Measurements from ENCODE around the gene MRTFA. TPM values are rescaled to one million over a fixed set of nuclear protein-coding genes. Genes with fewer than 3 reads are reported as not detected.

Gene MRTFA
- total RNA-seq, 1 donor from 2014 or later: 105 TPM

DNA sequence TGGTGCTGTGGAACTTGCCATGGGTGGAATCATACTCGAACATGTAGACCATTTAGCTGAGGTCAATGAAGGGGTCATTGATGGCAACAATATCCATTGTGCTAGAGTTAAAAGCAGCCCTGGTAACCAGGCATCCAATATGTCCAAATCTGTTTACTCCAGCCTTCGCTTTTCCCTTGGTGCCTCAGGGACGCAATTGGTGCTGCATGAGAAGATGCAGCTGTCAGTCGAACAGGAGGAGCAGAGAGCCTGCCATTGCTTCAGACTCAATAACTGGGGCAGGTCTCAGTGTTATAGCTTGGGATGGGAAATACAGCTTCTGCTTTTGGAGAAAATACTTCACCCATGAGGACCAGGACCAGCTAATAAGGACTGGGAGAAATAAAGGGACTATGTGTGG is 37.8 kb upstream of the MRTFA start:
- Mint-ChIP-seq H3K4me1 (peaks cover 3% of the 10 kb centered on the region), H3K27me3 (ENCODE audit: low read depth) (no peaks in the 10 kb centered on the region), H3K4me3 (no peak overlapping the region), H3K36me3 (no peaks in the 10 kb centered on the region), H3K9me3 (peaks cover 4% of the 10 kb centered on the region), H3K27ac (no peak overlapping the region)
- DNase-seq (ENCODE audit: low spot score in 2 of 2, unreplicated experiment in 2 of 2): no peak
- TF ChIP-seq, protein P1, sequence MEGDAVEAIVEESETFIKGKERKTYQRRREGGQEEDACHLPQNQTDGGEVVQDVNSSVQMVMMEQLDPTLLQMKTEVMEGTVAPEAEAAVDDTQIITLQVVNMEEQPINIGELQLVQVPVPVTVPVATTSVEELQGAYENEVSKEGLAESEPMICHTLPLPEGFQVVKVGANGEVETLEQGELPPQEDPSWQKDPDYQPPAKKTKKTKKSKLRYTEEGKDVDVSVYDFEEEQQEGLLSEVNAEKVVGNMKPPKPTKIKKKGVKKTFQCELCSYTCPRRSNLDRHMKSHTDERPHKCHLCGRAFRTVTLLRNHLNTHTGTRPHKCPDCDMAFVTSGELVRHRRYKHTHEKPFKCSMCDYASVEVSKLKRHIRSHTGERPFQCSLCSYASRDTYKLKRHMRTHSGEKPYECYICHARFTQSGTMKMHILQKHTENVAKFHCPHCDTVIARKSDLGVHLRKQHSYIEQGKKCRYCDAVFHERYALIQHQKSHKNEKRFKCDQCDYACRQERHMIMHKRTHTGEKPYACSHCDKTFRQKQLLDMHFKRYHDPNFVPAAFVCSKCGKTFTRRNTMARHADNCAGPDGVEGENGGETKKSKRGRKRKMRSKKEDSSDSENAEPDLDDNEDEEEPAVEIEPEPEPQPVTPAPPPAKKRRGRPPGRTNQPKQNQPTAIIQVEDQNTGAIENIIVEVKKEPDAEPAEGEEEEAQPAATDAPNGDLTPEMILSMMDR (IDR thresholded peaks at IDR 0.05; ENCODE audit: unreplicated experiment): no peak

DNA sequence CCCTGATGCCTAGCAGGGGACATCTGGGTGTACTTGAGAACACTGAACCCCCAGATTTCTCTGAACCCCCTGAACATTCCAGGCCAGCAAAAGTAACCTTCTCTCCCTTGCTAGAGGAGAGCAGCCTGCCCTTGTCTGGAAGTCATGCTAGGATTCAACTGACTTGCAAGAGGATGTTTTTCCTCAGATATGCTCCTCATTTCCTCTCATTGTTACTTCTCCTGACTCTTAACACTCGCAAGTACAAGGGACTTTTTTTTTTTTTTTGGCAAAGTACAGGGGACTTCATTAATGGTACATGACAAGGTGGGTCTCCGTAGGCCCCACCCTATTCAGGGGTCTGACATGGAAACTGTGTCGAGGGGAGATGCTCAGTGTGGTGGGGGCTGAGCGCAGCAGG is 36.5 kb upstream of the MRTFA start:
- Mint-ChIP-seq H3K4me1 (peaks cover 4% of the 10 kb centered on the region), H3K27ac (no peak overlapping the region), H3K9me3 (peaks cover 4% of the 10 kb centered on the region), H3K27me3 (ENCODE audit: low read depth) (no peaks in the 10 kb centered on the region), H3K4me3 (no peak overlapping the region), H3K36me3 (no peaks in the 10 kb centered on the region)
- no peak for DNase-seq (ENCODE audit: low spot score in 2 of 2, unreplicated experiment in 2 of 2)
- TF ChIP-seq, protein P1 (IDR thresholded peaks at IDR 0.05; ENCODE audit: unreplicated experiment): no peak

DNA sequence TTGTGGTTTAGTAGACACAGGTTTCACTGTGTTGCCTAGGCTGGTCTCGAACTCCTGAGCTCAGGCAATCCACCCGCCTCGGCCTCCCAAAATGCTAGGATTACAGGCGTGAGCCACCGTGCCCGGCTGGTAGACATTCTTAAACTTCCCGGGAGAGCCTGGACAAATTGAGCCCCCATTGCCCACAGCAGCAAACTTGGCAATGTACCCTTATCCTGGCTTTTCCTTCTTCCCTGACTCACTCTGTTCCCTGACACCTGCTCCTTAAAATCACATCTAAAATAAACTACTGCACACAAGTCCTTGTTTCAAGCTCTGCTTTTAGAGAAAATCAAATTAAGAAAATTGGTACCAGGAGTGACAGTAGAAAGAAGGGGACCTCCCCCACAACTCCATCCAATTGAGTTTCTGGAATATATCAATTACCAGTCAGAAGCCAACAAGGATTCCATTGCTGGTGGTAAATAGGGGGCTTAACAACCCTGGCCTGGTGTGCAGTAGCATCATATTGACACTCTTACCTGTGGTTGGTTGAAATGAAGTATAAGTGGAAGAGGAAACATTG is 35.4 kb upstream of the MRTFA start:
- TF ChIP-seq, protein P1 (IDR thresholded peaks at IDR 0.05; ENCODE audit: unreplicated experiment): no peak
- no peak overlapping the region for H3K27ac Mint-ChIP-seq
- H3K36me3 Mint-ChIP-seq: no peaks in the 10 kb centered on the region
- DNase-seq (ENCODE audit: low spot score in 2 of 2, unreplicated experiment in 2 of 2): no peak
- H3K27me3 Mint-ChIP-seq (ENCODE audit: low read depth): no peaks in the 10 kb centered on the region
- H3K9me3 Mint-ChIP-seq: peaks cover 4% of the 10 kb centered on the region
- H3K4me3 Mint-ChIP-seq: no peak overlapping the region
- H3K4me1 Mint-ChIP-seq: peaks cover 4% of the 10 kb centered on the region

DNA sequence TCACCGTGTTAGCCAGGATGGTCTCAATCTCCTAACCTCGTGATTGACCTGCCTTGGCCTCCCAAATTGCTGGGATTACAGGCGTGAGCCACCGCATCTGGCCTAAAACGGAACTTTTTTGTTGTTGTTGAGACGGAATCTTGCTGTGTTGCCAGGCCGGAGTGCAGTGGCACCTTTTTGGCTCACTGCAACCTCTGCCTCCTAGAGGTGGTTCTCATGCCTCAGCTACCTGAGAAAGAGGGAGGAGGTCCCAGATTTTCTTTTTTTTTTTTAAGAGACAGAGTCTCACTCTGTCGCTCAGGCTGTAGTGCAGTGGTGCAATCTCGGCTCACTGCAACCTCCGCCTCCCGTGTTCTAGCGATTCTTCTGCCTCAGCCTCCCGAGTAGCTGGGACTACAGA is 34.9 kb upstream of the MRTFA start:
- Mint-ChIP-seq H3K36me3 (no peaks in the 10 kb centered on the region), H3K27me3 (ENCODE audit: low read depth) (no peaks in the 10 kb centered on the region), H3K9me3 (peaks cover 4% of the 10 kb centered on the region), H3K27ac (no peak overlapping the region), H3K4me1 (peaks cover 9% of the 10 kb centered on the region), H3K4me3 (no peak overlapping the region)
- DNase-seq (ENCODE audit: low spot score in 2 of 2, unreplicated experiment in 2 of 2): no peak
- TF ChIP-seq, protein P1 (IDR thresholded peaks at IDR 0.05; ENCODE audit: unreplicated experiment): no peak

DNA sequence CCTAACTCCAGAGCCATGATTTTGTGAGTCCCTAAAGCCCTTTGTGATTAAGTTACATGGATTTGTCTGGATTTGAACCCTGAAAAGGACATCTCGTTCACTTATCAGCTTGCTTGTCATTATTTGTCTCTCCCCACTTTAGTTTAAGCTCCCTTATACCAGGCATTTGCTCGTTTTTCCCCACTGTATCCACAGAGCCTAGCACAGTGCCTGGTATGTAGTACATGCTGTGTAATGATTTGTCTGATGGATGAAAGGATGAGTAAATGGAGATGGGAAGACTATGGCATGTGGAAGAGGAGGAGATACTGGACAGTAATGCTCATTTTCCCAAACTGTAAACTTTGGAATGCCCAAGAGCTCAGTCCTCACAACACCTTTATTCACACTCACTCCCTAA is 33.5 kb upstream of the MRTFA start:
- no peak for DNase-seq (ENCODE audit: low spot score in 2 of 2, unreplicated experiment in 2 of 2)
- Mint-ChIP-seq H3K4me3 (no peak overlapping the region), H3K9me3 (peaks cover 4% of the 10 kb centered on the region), H3K27me3 (ENCODE audit: low read depth) (no peaks in the 10 kb centered on the region), H3K36me3 (no peaks in the 10 kb centered on the region), H3K27ac (no peak overlapping the region), H3K4me1 (peaks cover 15% of the 10 kb centered on the region)
- TF ChIP-seq, protein P1 (IDR thresholded peaks at IDR 0.05; ENCODE audit: unreplicated experiment): no peak

All from mesothelial cell of epicardium (in vitro differentiated cells).